NCI-H446 (cell line): Measurements from ENCODE around the gene MRPL21.

ENCODE experiments used
- DNase-seq, 2 experiments: peaks; one replicate each; lab custom pipeline; 2025; lab: John Stamatoyannopoulos, UW

The MRPL21 gene

DNA sequence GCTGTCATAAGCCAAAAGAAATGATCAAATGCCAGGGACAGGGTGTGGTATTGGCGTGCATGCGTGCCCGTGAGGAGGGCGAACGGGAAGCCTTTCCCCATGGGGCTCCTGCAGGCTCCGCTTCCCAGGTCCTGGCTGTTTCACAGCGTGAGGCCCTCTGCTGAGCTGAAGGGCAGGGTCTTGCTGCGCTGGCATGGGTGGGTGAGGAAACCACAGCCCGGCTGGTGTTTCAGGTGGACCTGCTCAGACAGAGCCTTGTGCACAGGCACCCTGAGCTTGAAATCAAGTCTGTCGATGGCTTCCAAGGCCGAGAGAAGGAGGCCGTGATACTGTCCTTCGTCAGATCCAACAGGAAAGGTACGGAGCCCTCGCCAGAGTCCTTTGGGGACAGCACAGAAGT, 31.4 kb upstream of the MRPL21 start:
- no peak for DNase-seq

- no peak for DNase-seq
Measured at GRCh38 chr11:68934666-68935065, 31.0 kb upstream of the MRPL21 start.

DNA sequence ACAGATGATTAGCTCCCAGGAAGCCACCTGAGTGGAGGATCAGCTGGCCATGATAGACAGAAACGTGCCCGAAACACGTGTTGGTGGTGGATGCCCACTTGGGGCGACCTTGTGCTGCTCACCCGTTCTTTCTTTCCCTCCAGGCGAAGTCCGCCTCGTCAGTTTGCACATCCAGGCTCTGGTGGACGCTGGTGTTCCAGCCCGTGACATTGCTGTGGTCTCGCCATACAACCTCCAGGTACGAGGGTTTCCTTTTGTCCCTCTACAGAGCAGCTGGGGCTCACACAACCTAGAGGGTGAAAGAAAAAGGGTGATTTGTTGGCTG, 30.7 kb upstream of the MRPL21 start:
- DNase-seq = no peak

DNA sequence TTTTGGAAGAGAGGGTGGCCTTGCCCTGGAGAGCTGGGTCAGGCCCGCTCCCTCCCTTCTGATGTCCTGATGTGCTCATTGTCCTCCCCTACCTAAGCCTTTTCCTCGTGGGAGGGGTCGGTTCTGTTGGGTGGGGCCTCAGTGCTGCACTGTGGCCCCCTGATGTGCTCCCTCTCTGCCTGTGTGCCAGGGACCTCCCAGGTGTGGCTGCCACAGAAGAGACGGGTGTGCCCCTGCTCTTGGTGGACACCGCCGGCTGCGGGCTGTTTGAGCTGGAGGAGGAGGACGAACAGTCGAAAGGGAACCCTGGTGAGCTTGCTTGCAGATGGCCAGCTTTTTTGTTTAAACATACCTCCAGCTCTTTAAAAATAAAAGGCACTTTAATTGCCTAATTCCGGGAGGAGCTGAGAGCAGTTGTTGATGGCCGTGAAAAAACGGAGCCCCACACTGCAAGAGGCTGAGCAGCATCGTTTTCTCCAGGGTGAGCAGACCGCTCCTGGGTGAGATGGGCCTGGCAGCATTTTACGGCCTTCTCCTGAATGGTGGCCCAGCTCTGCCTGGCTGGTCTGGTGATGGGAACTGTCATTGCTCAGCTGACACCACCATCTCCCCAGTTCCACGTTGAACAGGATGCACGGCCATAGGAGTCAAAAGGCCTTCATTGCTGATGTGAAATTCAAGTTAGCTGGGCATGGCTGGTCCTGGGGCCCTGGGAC, 30.1 kb upstream of the MRPL21 start:
- DNase-seq = no peak

DNA sequence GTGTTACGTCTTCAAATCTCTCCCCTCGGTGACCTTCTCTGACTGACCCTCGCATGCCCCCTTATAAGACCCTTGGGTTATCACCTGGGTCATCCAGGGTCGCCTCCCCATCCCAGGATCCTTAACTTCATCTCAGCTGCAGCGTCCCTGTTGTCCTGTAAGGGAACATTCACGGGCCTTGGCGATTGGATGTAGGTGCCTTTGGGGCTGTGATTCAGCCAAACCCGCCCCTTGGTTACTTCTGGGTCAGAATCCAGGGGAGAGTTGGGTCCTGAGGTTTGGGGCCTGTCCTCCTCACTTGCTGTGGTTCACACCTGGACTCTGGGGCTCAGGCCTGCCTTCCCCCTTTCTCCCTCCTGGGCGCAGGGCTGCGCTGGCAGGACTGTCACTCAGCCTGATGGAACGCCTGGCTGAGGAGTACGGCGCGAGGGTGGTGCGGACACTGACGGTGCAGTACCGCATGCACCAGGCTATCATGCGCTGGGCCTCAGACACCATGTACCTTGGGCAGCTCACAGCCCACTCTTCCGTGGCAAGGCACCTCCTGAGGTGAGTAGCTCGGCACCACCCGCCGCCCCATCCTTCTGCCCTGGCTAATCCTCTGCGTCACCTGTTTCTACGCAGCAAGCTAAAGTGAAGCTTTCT, 29.4 kb upstream of the MRPL21 start:
- no peak for DNase-seq

DNA sequence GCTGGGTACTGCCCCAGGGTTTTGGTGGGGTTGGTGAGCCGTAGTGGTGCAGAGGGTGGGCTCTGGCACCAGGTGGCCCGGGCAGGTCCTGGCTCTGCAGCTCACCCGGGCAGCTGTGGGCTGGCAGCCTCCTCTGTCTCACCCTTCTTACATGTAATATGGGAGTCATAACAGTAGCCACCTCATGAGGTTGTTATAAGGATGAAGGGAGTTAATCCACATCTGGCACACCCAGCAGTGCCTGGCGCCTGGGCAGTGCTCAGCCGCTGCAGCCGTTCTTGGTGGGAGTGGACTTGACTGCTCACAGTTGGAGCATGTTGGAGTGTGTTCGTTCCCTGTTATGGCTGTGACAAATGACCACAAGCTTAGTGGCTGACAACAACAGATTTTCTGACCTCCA, 28.7 kb upstream of the MRPL21 start:
- DNase-seq = no peak

DNA sequence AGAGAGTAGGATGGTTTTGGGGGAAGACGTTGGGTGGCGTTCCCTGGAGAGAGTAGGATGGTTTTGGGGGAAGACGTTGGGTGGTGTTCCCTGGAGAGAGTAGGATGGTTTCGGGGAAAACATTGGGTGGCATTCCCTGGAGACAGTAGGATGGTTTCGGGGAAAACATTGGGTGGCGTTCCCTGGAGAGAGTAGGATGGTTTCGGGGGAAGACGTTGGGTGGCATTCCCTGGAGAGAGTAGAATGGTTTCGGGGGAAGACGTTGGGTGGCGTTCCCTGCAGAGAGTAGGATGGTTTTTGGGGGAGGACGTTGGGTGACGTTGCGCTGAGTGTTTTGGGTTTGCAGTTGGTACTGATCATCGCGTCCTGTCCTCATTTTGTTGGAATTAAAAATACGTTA, 28.3 kb upstream of the MRPL21 start:
- DNase-seq = no peak

DNA sequence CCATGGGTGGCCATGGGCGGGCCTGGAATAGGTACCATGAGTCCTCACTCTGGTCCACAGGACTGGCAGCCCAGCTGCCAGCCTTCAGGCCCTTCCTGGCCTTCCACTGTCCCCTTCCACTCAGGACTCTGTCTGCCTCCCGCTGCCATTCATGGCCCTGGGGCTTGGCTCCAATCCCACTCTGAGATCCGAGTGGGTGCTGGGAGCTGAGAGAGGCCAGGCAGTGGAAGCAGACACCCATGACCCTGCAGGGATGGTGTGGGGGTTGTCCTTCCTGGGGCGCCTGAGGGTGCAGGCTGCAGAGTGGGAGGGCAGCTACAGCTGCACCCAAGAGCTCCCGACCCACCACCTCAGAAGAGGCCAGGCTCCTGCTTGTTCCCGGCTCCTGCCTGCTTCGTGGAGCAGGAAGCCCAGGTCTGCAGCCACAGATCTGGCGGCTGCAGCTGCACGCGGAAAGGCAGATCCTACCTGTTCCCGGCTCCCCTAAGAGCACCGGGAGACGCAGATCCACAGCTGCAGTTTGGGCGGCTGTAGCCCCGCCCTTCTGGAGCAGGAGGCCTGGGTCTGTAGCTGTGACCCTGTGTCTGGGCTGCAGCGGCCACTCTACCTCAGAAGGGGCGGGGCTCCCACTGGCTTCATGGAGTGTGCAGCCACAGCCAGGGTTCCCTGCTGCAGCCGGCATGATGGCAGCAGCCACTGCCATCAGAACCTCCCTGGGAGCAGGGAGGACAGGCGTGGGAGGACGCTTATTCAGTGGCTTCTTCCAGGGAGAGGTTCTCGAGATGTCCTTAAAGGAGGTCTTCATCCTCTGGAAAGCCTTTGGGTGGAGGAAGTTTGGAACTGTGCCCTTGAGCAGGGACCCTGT, 27.6 kb upstream of the MRPL21 start:
- no peak for DNase-seq

DNA sequence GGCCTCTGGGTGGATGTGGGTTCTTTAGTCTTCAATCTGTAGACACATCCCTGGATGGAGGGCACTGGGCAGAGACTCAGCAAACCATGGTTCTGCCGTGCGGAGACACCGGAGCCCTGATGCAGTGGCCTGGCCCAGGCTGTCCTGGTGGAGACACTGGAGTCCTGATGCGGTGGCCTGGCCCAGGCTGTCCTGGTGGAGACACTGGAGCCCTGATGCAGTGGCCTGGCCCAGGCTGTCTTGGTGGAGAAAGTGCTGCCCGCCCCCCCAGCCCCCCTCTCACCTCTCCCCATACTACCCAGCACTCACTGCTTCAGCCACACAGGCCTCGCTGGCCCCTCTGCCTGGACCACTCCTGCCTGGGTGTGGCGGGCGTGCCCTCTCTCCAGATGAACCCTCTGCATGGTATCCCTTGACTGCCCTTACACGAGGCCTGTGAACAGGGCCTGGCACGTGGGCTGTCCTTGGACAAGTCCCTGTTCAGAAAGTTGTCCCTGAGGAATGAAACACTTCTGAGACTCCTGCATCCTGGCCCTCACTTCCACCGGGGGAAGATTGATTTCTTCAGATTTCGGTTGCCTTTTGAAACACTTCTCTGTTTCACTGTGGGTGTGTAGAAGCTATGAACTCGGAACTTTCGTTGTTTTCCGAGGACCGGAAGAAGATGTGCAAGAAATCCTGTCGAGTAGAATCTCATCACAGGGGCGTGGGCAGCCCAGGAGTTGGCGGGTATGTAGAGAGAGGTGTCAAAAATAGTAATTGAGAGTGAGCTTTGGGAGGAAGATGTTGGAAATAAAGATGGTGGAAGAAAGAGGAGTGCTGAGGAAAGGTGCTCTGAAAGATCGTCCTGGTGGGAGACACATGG, 26.3 kb upstream of the MRPL21 start:
- no peak for DNase-seq

- no peak for DNase-seq
Measured at GRCh38 chr11:68929135-68929534, 25.5 kb upstream of the MRPL21 start.

DNA sequence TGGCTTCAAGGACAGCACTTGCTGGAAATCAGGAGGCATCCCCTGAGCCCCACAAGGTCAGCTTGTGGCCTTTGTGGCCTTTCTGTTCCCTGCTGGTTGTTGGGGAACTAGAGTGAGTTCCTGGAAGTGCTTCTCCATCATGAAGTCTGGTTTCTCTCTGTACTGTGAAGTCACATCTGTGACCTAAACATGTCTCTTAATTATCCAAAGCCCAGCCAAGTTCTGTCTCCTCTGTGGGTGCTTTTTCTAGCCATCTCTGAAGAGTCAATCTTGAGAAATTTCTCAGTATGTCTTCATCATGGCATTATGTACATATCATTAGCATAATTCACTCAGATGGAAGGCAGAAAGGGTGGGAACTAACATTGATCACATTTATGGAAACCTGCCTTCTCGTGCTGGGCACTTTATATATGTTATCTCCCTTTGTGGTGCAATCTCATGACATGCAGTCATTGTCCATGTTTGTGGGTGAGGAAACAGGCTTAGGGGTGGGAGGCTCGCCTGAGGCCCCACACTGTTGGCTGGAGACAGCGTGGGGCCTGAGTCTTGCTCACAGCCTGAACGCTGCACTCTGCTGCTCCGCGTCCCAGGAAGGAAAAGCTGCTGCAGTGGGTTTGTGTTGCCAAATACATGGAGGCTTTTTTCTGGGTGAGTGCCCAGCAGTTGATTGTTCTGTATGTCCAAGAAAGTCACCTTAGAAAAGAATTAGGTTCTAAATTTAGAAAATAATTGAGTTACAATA, 24.7 kb upstream of the MRPL21 start:
- no peak for DNase-seq

GRCh38 chr11:68927280-68928135, 23.9 kb upstream of the MRPL21 start:
- DNase-seq = no peak

DNA sequence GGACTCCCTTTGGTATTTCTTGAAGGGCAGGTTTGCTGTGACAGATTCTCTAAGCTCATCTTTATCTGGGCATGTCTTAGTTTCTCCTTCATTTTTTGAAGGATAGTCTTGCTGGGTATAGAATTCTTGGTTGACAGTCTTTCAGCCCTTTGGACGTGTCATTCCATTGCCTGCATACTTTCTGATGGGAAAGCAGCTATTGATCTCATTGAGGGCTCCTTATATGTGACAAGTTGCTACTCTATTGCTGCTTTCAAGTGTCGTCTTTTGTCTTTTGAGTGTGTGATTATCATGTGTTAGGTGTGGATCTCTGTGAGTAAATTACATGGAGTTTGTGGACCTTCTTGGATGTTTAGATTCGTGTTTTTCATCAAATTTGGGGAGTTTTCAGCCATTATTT, 22.0 kb upstream of the MRPL21 start:
- DNase-seq = no peak

DNA sequence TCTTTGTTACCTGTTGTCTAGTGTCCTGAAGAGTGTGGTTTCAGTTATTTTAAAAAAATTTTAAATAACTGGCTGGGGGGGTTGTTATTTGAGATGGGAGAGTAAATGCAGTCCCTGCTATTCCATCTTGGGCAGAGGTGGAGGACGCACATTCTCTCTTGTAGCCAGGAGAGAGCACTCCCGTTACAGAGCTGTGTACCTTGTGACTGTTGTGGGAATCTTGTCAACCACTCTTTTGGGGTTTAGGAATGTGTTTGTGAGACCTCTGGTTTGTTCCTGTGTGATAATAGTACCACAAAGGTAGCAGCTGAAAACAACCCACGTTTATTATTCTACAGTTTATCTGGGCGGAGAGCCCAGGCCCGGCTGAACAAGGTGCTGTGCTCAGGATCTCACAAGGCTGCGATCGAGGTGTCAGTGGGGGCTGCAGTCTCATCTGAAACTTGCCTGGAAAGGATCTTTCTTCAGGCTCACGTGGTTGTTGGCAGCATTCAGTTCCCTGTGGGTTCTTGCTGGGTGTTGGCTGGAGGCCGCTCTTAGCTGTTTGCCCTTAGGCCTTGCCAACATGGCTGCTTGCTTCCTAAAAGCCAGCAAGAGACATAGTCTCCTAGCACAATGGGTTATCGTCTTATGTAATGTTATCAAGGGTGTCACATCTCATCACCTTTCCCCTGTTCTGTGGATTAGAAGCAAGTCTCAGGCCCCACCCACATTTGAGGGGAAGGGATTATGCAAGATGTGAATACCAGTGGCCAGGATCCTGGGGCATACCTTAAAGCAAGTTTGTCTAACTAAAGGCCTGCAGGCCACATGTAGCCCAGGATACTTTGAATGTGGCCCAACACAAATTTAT, 20.7 kb upstream of the MRPL21 start:
- no peak for DNase-seq

- DNase-seq = no peak
Measured at GRCh38 chr11:68923614-68924013, 20.0 kb upstream of the MRPL21 start.

GRCh38 chr11:68916439-68916838, 12.8 kb upstream of the MRPL21 start:
- DNase-seq = no peak

- no peak for DNase-seq
Measured at GRCh38 chr11:68914761-68915160, 11.1 kb upstream of the MRPL21 start.

- DNase-seq = no peak
Measured at GRCh38 chr11:68913188-68913587, 9.6 kb upstream of the MRPL21 start.

DNA sequence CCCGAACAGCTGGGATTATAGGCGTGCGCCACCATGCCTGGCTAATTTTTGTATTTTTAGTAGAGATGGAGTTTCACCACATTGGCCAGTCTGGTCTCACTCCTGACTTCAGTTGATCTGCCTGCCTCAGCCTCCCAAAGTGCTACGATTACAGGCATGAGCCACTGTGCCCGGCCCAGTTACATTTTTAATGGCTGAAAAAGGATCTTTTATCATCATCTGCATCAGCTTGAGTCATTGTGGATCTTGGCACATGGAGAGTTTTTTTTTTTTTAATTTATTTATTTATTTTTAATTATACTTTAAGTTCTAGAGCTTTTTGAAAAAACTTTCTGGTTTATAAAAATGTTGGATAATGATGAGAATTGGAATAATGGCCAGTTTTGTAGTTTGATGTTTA, 8.6 kb upstream of the MRPL21 start:
- no peak for DNase-seq

DNA sequence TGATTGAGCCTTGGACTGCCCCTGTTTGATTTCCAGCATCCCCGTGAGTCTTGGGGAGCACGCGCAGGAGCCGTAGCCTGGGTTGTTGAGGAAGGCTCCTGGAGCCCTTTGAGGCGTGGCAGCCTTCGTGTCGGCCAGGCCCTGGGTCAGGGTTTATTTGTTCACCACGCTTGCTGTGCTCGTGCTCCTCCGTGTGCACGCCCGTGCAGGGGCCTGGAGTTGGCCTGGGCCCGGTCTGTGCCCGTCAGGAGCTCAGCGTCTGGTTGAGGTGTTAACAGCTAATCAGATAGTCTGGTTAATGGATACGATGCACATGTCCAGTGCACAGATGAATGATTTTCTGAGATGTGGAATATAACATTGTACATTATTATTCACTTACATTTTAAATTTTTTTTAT, 8.1 kb upstream of the MRPL21 start:
- no peak for DNase-seq
